ENCODE data around the gene PSMD5.

PSMD5 gene

DNA sequence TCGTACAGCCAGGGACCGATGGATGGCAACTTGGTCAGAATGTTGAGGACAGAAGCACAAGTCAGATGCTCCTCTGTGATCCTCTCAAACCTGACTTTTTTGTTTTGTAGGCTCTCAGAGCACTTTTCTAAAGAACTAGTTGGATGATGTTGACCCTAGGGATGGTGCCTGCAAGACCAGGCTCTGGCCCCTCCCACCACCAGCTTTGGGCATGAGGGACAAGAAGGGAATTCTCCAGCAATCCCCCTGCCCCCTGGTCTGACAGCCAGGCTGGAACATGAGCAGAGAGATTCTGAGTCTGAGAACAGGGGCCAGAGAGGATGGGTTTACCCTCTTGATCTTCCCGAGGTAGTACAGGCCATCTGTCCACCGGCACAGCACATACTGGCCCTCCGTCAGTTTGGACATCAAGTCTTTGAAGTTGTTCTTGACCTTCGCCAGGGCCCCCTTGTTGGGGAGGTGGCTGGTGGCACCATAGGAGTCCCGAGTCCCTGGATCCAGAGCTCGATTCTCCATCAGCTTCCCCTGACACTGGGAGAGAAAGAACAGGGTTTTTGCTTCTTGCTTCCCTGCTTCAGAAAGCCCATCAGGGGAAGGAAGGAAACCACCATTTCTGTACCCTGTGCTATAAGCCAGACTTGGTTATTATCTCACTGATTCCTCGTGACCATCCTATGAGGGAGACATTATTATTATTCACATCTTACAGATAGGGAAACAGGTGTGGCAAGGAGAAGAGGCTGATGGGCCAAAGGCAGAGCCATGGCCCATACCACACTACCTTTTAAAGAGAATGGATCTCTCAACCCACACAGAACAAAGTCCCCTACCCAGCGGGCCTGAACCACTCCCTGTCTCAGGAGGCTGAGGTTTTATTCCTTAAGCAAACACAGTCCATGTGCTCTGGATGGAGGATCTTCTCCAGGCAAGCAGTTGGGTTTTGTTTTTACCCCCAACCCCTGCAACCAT is 31.8 kb upstream of the PSMD5 start:
- DNase-seq: no peak

DNA sequence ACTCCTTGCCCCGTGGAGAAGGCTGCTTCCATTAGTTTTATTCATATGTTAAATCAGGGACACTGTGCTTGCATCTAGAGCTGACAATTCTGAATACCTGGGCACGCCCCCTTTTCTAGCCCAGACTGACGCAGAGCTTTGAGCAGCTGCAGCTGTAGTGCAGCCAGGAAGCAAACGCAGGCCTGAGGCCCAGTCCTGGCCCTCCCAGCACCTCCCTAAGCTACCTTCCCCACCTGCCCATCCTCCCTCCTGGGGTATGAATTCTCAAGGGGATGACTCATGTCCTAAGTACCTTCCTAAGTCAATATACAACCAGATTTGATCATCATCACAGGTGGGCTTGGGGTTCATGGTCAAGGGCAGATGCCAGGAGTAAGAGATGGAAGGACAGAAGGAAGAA is 30.8 kb upstream of the PSMD5 start:
- DNase-seq: no peak

GRCh38 chr9:120872791-120873502 is 30.2 kb upstream of the PSMD5 start:
- DNase-seq: no peak

- no peak for DNase-seq
These were observed 27.5 kb upstream of the PSMD5 start for GRCh38 chr9:120870206-120870605.

DNA sequence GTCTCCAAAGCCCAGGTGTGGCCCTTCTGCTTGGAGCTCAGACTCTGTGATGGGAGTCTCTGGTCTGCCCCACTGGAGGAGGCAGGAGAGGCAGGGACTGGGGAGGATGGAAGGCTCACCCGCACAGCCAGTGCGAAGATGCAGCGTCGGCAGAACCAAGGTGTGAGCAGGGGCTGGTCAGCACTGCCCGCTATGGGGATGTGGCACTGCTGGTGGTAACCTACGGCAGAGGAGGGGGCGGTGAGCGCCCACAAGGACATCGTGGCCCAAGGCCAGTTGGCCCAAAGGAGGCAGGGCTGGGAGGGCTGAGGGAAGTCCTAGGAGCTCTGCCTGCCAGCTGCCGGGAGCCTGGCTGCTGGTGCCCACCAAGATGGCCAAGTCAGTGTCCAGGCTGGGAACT is 27.0 kb upstream of the PSMD5 start:
- DNase-seq: no peak

DNA sequence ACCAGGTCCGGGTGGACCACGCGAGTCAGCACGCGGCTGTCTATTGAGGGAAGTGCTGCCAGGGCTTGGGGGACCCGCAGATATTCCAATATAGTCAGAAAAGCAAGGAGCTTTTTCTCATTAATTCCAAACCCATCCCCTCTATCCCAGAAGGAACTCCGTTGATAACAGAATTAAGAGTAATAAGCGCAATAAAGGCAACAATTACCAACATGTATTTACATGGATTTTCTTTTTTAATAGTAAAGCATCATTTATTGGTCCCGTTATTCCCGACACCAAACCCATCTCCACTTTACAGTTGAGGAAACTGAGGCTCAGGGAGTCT is 26.6 kb upstream of the PSMD5 start:
- no peak for DNase-seq

GRCh38 chr9:120868676-120869359 is 26.1 kb upstream of the PSMD5 start:
- peak; percentile 95 for DNase-seq

- DNase-seq: no peak
These were observed 25.6 kb upstream of the PSMD5 start for GRCh38 chr9:120868339-120868675.

DNA sequence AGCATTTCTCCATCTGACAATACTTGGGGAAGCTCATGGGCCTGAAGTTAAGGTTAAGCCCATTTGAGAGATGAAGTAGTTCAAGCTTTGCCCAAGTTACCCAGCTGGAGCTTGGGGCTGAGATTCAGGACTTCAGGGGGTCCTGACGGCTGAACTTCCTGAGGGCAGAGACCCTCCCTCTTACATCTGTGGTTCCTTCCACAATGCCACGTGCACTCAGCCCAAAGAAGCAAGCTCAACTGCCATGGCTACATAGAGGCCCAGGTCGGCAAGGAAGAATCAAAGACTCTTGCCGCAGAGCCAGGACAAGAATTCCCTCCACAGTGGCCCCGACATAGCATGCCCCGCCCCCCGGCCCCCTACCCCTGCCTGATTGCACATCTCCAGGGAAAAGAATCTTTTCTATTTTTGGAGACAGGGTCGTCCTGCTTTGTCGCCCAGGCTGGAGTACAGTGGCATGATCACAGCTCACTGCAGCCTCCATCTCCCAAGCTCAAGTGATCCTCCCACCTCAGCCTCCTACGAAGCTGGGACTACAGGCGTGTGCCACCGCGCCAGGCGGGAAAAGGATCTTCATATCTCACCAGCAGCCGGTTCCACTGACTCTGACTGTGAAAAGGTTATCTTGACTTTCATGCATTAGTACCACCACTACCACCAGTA is 25.1 kb upstream of the PSMD5 start:
- DNase-seq: no peak

GRCh38 chr9:120866651-120867050 is 23.9 kb upstream of the PSMD5 start:
- DNase-seq: no peak

DNA sequence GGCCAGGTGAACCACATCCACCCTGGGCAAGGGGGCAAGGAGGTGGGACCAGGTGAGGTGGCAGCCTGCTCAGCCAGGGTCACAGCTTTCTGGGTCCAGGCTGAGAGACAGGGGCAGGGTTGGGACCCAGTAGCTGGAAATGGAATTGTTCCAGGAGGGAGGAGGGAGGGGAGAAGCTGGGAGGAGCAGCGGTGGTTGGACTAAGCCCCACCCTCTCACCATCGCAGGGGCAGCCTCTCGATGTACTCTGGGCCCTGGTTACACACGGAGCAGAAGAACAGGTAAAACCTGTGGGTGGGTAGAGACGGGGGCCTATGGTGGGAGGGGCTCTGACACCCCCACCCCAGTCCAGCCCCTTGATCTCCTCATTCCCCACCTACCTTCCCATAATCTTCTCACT is 23.1 kb upstream of the PSMD5 start:
- no peak for DNase-seq

- DNase-seq: no peak
These were observed 22.5 kb upstream of the PSMD5 start for GRCh38 chr9:120865176-120865575.

DNA sequence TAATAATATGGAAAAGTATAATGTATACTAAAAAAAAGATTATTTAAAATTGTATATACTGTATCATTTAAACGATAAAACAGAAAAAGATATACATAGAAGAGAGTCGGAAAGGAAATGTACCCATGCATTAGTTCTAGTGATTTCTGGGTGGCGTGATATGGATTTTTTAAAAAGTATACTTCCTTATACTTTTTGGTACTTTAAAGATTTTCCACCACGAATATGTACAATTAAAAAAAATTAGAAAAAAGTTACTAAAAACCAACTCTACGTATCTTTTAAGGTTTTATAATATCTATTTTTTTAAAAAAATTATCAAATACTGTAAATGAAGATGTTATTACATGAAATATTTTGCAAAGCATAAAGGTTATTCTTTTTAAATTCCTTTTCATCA is 22.0 kb upstream of the PSMD5 start:
- DNase-seq: no peak

- no peak for DNase-seq
These were observed 21.1 kb upstream of the PSMD5 start for GRCh38 chr9:120863833-120864232.

DNA sequence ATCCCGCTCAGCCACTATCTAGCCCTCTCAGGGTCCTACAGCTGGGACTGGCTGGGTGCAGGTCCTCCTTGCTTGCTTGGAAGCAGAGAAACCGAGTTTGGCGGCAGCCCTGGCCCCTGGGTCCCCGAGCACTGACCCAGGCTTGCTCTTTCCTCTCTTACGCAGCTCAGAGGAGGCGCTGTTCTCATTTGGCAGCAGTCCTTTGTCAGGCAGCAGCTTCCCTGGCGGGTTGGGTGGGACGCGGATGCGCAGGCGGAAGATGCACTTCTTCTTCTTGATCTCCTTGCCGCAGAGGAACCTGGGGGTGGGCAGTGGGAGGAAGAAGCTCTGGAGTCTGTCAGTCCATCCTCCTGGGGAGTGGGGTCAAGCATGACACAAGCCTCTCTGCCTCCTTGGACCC is 19.7 kb upstream of the PSMD5 start:
- DNase-seq: no peak

GRCh38 chr9:120861935-120862334 is 19.2 kb upstream of the PSMD5 start:
- DNase-seq: no peak

DNA sequence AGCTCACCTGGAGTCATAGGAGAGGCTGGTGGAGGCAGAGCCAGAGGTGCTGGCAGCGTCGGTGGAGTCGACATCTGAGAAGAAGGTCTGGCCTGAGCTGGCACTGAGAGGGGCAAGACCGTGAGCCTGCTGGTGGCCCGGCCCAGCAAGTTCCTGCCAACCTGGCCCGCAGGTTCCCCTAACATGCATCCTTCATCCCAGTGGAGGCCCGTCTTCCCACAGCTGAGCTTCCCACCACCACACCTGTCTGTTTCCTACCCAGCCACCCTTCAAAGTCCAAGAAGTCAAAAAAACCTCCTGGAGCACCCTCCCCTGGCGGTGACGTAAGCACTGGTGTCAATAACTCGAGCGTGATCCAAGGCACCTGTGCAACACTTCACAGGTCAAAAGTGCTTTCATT is 17.4 kb upstream of the PSMD5 start:
- DNase-seq: no peak

- no peak for DNase-seq
These were observed 16.6 kb upstream of the PSMD5 start for GRCh38 chr9:120859361-120859760.

GRCh38 chr9:120857902-120858301 is 15.2 kb upstream of the PSMD5 start:
- no peak for DNase-seq

- DNase-seq: no peak
These were observed 14.8 kb upstream of the PSMD5 start for GRCh38 chr9:120857481-120857880.

GRCh38 chr9:120856700-120857099 is 14.0 kb upstream of the PSMD5 start:
- DNase-seq: no peak

DNA sequence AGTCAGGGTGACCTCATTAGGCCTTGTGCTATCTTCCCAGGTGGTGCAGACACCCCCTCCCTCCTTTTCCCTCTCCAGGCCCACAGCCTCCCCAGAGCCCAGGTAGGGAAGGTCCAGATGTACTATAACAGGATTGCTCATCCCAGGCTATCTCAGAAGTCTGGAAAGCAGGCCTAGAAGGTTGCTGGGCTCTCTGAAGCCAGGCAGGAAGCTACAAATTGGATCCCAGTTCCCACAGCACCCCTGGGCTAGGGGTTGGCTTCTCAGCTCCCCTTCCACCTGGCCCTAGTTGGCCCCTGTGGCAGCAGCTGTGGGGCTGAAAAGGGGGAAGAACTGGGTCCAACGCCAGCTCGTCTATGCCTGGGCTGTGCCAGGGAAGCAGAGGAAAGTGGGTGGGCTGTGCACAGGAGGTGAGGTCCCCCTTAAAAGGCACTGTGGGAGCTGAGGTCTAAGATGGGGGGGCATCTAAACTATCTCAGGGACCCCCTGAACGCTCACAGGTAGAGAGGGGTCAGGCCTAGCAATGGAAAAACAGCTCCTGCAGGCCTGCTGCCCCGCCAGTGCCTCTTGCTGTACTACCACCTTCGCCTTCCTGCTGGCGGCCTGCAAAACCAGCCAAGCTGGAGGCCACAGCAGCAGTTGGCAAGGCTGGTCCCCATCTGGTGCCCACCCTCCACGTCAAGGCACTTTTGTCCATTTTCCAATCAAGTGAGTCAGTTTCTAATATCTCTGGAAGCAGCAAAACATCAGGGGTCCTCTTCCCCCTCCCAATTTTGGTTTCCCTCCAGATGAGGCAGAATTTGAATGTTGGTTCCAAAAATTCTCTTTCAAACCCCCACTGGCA is 13.3 kb upstream of the PSMD5 start:
- no peak for DNase-seq

Measured in T1000 (cell line).